Lower lobe of right lung (tissue), 2 donors: ENCODE measurements around the gene RANBP9. TPM values are rescaled to one million over a fixed set of nuclear protein-coding genes. Genes with fewer than 3 reads are reported as not detected.

Experiments used
- ATAC-seq, 2 donors: fragments of 200-7000 bp; cut with Tn5 transposase; one replicate each; pipeline ENCODE4 v1.9.1; 2020 to 2022; ENCODE audit warnings: mild to moderate bottlenecking in 2 of 2, moderate library complexity in 2 of 2
- DNase-seq: peaks from one replicate; pipeline ENCODE4 v3.0.0-alpha.2; 2020
- H3K27ac ChIP-seq: fragments of 200-600 bp; one replicate; pipeline ENCODE4 v1.8.0; 2022
- H3K27me3 ChIP-seq: fragments of 200-600 bp; one replicate; pipeline ENCODE4 v1.8.0; 2022; ENCODE audit warnings: low read depth
- H3K36me3 ChIP-seq: fragments of 200-600 bp; one replicate; pipeline ENCODE4 v1.8.0; 2022; ENCODE audit warnings: mild to moderate bottlenecking
- H3K4me1 ChIP-seq: fragments of 200-600 bp; one replicate; pipeline ENCODE4 v1.8.0; 2022
- H3K4me3 ChIP-seq: fragments of 200-600 bp; one replicate; pipeline ENCODE4 v1.8.0; 2022; ENCODE audit warnings: mild to moderate bottlenecking
- H3K9me3 ChIP-seq: fragments of 200-600 bp; one replicate; pipeline ENCODE4 v1.8.0; 2022
- CTCF ChIP-seq: fragments of 200-600 bp; IDR thresholded peaks from one replicate; pipeline ENCODE4 v1.8.0; 2022; ENCODE audit warnings: antibody characterized with exemption, mild to moderate bottlenecking
- intact Hi-C: fragments of 100-400 bp; cut with DNase I; formaldehyde crosslinking; loops from one replicate; pipeline ENCODE4 v1.11.0; 2022
- total RNA-seq: library from RNA; stranded (reverse); fragmentation: NEBNext Ultra II Directional; extraction: Animal tissue kit (Norgen Biotek cat#: 25700); gene quantifications from one replicate; pipeline ENCODE4 v1.2.1, GENCODE V29; 2021
- donor health status: DM: no; HTN: yes; CAD: no; lungs with severe emphysema.

The RANBP9 gene
- total RNA-seq, 1 donor from 2014 or later: 37.0 TPM

GRCh38 chr6:13648850-13649249, 62.8 kb downstream of the RANBP9 start:
- DNase-seq (no peak), ATAC-seq (no peak)
- TF ChIP-seq CTCF: no peak
- no peaks in the 10 kb centered on the region for H3K27me3 ChIP-seq
- H3K4me1 ChIP-seq: no peaks in the 10 kb centered on the region
- H3K36me3 ChIP-seq: peaks cover 21% of the 10 kb centered on the region
- no peak overlapping the region for H3K4me3 ChIP-seq
- H3K9me3 ChIP-seq: no peaks in the 10 kb centered on the region
- intact Hi-C loops: no loop called here
- H3K27ac ChIP-seq: no peak overlapping the region

GRCh38 chr6:13643125-13643524, 68.5 kb downstream of the RANBP9 start:
- Histone ChIP-seq H3K36me3 (peaks cover 48% of the 10 kb centered on the region), H3K27ac (no peak overlapping the region), H3K9me3 (no peaks in the 10 kb centered on the region), H3K27me3 (no peaks in the 10 kb centered on the region), H3K4me1 (no peaks in the 10 kb centered on the region), H3K4me3 (no peak overlapping the region)
- intact Hi-C loops: no loop called here
- TF ChIP-seq CTCF: no peak
- no peak for ATAC-seq
- DNase-seq: no peak

- no peak overlapping the region for H3K4me3 ChIP-seq
- no peaks in the 10 kb centered on the region for H3K4me1 ChIP-seq
- ATAC-seq (no peak), DNase-seq (no peak)
- no peak for TF ChIP-seq CTCF
- peaks cover 63% of the 10 kb centered on the region for H3K36me3 ChIP-seq
- no peaks in the 10 kb centered on the region for H3K27me3 ChIP-seq
- intact Hi-C loops: no loop called here
- no peaks in the 10 kb centered on the region for H3K9me3 ChIP-seq
- no peak overlapping the region for H3K27ac ChIP-seq
Measured at GRCh38 chr6:13641315-13641714, 70.3 kb downstream of the RANBP9 start.

- Histone ChIP-seq H3K27ac (no peak overlapping the region), H3K4me3 (no peak overlapping the region), H3K9me3 (no peaks in the 10 kb centered on the region), H3K27me3 (no peaks in the 10 kb centered on the region), H3K36me3 (peaks cover 55% of the 10 kb centered on the region), H3K4me1 (no peaks in the 10 kb centered on the region)
- intact Hi-C loops: no loop called here
- no peak for ATAC-seq
- DNase-seq: no peak
- TF ChIP-seq CTCF: no peak
Measured at GRCh38 chr6:13638626-13639025, 73.0 kb downstream of the RANBP9 start.

GRCh38 chr6:13638014-13638413, 73.6 kb downstream of the RANBP9 start:
- H3K27ac ChIP-seq: no peak overlapping the region
- H3K27me3 ChIP-seq: no peaks in the 10 kb centered on the region
- intact Hi-C loops: no loop called here
- ATAC-seq (no peak), DNase-seq (no peak)
- H3K4me1 ChIP-seq: no peaks in the 10 kb centered on the region
- H3K4me3 ChIP-seq: no peak overlapping the region
- no peaks in the 10 kb centered on the region for H3K9me3 ChIP-seq
- H3K36me3 ChIP-seq: peaks cover 49% of the 10 kb centered on the region
- no peak for TF ChIP-seq CTCF
